Left lung (tissue), 14 donors: Measurements from ENCODE around the gene SOD1. TPM values are rescaled to one million over a fixed set of nuclear protein-coding genes. Genes with fewer than 3 reads are reported as not detected.

Source experiments
- ATAC-seq: fragments of 200-7000 bp; cut with Tn5 transposase; one replicate; pipeline ENCODE4 v1.9.1; 2020; ENCODE audit warnings: moderate library complexity
- DNase-seq, 4 donors: peaks; one replicate each; pipeline ENCODE4 v3.0.0-alpha.2; 2013 to 2020
- H3K27ac ChIP-seq, 2 donors: fragments of 200-600 bp; sonication (generic) in 1 of 2; one replicate each; pipeline versions ENCODE4 v1.5.0 to v1.8.0; 2020 to 2021
- H3K27me3 ChIP-seq, 2 donors: fragments of 200-600 bp; sonication (generic) in 1 of 2; one replicate each; pipeline versions ENCODE4 v1.5.0 to v1.8.0; 2020 to 2021
- H3K36me3 ChIP-seq, 2 donors: fragments of 200-600 bp; sonication (generic) in 1 of 2; one replicate each; pipeline versions ENCODE4 v1.5.0 to v1.8.0; 2020 to 2021
- H3K4me1 ChIP-seq, 2 donors: fragments of 200-600 bp; one replicate each; pipeline ENCODE4 v1.8.0; 2021
- H3K4me3 ChIP-seq, 2 donors: fragments of 200-600 bp; sonication (generic) in 1 of 2; one replicate each; pipeline versions ENCODE4 v1.5.0 to v1.8.0; 2020 to 2021; ENCODE audit warnings: mild to moderate bottlenecking in 1 of 2
- H3K9me3 ChIP-seq, 2 donors: fragments of 200-600 bp; sonication (generic) in 1 of 2; one replicate each; pipeline versions ENCODE4 v1.5.0 to v1.8.0; 2020 to 2021
- intact Hi-C, 2 donors: fragments of 100-400 bp; cut with DNase I; formaldehyde crosslinking; loops; one replicate each; pipeline versions ENCODE4 v1.11.2 to v1.14.2; 2022
- long read RNA-seq, 12 donors: library from polyadenylated mRNA in 2 of 12; unstranded in 2 of 12; transcript quantifications; one replicate each; pipeline ENCODE4 v2.0.0 and lab custom pipeline, GENCODE V29; 2019 to 2026
- polyA plus RNA-seq, 6 donors: library from polyadenylated mRNA; unstranded; fragments of 120-200 nt; gene quantifications; one replicate each; pipeline ENCODE4 v1.2.1, GENCODE V29; 2013; ENCODE audit not compliant: insufficient read length in 6 of 6
- total RNA-seq, 2 donors: library from RNA; stranded (reverse); fragmentation: NEBNext Ultra II Directional; extraction: Animal tissue kit (Norgen Biotek cat#: 25700); gene quantifications; one replicate each; pipeline ENCODE4 v1.2.1, GENCODE V29; 2021
- TF ChIP-seq, protein P1 (sequence below), 2 donors: fragments of 200-600 bp; sonication (generic) in 1 of 2; IDR thresholded peaks; one replicate each; pipeline versions ENCODE4 v1.5.0 to v1.8.0; 2021; ENCODE audit warnings: antibody characterized with exemption in 2 of 2
- donor health status: DM: no; HTN: yes; CAD: no.
- donor health status: DM: no; HTN: no; CAD: no.

SOD1 gene
- 100 to 1,000 TPM; 142 to 158 TPM for total RNA-seq
- polyA plus RNA-seq, result 100 to 1,000 TPM; 211 to 227 (median 220) TPM
- long read RNA-seq, donor 1, transcript SOD1-201 (5 exons, 966 nt), result major isoform, 300 of 362 reads
- long read RNA-seq, donor 1, partial matches to known transcripts, result 38 of 362 reads
- long read RNA-seq, donor 1, other reads (novel, unspliced or antisense), result 24 of 362 reads
- long read RNA-seq, donor 2, transcript SOD1-201 (5 exons, 966 nt), result major isoform, 200 of 313 reads
- long read RNA-seq, donor 2, partial matches to known transcripts, result 98 of 313 reads
- long read RNA-seq, donor 2, other reads (novel, unspliced or antisense), result 15 of 313 reads
- long read RNA-seq, donor 3, transcript SOD1-201 (5 exons, 966 nt), result major isoform, 275 of 317 reads
- long read RNA-seq, donor 3, partial matches to known transcripts, result 29 of 317 reads
- long read RNA-seq, donor 3, other reads (novel, unspliced or antisense), result 12 of 317 reads
- long read RNA-seq, donor 4, transcript SOD1-201 (5 exons, 966 nt), result major isoform, 243 of 283 reads
- long read RNA-seq, donor 4, partial matches to known transcripts, result 16 of 283 reads
- long read RNA-seq, donor 4, other reads (novel, unspliced or antisense), result 24 of 283 reads
- long read RNA-seq, donor 5, transcript SOD1-201 (5 exons, 966 nt), result major isoform, 226 of 296 reads
- long read RNA-seq, donor 5, partial matches to known transcripts, result 50 of 296 reads
- long read RNA-seq, donor 5, other reads (novel, unspliced or antisense), result 20 of 296 reads
- long read RNA-seq, donor 6, transcript SOD1-201 (5 exons, 966 nt), result major isoform, 276 of 345 reads
- long read RNA-seq, donor 6, partial matches to known transcripts, result 45 of 345 reads
- long read RNA-seq, donor 6, other reads (novel, unspliced or antisense), result 23 of 345 reads
- long read RNA-seq, donor 7, transcript SOD1-201 (5 exons, 966 nt), result major isoform, 170 of 202 reads
- long read RNA-seq, donor 7, partial matches to known transcripts, result 23 of 202 reads
- long read RNA-seq, donor 7, other reads (novel, unspliced or antisense), result 8 of 202 reads
- long read RNA-seq, donor 8, transcript SOD1-201 (5 exons, 966 nt), result major isoform, 117 of 142 reads
- long read RNA-seq, donor 8, partial matches to known transcripts, result 25 of 142 reads
- long read RNA-seq, donor 8, other reads (novel, unspliced or antisense), result 0 of 142 reads
- long read RNA-seq, donor 9, partial matches to known transcripts, result 0 of 1 reads
- long read RNA-seq, donor 9, other reads (novel, unspliced or antisense), result 0 of 1 reads
- long read RNA-seq, donor 10, transcript SOD1-201 (5 exons, 966 nt), result major isoform, 240 of 255 reads
- long read RNA-seq, donor 10, partial matches to known transcripts, result 5 of 255 reads
- long read RNA-seq, donor 10, other reads (novel, unspliced or antisense), result 10 of 255 reads
- long read RNA-seq, donor 11, transcript SOD1-201 (5 exons, 966 nt), result major isoform, 351 of 469 reads
- long read RNA-seq, donor 11, partial matches to known transcripts, result 72 of 469 reads
- long read RNA-seq, donor 11, other reads (novel, unspliced or antisense), result 43 of 469 reads
- long read RNA-seq, donor 12, transcript SOD1-201 (5 exons, 966 nt), result major isoform, 139 of 184 reads
- long read RNA-seq, donor 12, partial matches to known transcripts, result 33 of 184 reads
- long read RNA-seq, donor 12, other reads (novel, unspliced or antisense), result 11 of 184 reads

GRCh38 chr21:31659536-31660258, at the start of gene SOD1:
SOD1 (plus strand) TSS chr21:31659693; CDS start chr21:31659770, 77 bp downstream.
- H3K36me3 ChIP-seq, result peaks cover 0 to 9% of the 10 kb centered on the region in 2 donors
- ATAC-seq (peak; percentile 98), DNase-seq (peak; percentile 92 to 97 (median 95))
- intact Hi-C loops, result no loop called here
- peak within 1 kb of the TSS; percentile 63 to 76 for H3K4me3 ChIP-seq
- H3K4me1 ChIP-seq, result peaks cover 6 to 30% of the 10 kb centered on the region in 2 donors
- TF ChIP-seq, protein P1, sequence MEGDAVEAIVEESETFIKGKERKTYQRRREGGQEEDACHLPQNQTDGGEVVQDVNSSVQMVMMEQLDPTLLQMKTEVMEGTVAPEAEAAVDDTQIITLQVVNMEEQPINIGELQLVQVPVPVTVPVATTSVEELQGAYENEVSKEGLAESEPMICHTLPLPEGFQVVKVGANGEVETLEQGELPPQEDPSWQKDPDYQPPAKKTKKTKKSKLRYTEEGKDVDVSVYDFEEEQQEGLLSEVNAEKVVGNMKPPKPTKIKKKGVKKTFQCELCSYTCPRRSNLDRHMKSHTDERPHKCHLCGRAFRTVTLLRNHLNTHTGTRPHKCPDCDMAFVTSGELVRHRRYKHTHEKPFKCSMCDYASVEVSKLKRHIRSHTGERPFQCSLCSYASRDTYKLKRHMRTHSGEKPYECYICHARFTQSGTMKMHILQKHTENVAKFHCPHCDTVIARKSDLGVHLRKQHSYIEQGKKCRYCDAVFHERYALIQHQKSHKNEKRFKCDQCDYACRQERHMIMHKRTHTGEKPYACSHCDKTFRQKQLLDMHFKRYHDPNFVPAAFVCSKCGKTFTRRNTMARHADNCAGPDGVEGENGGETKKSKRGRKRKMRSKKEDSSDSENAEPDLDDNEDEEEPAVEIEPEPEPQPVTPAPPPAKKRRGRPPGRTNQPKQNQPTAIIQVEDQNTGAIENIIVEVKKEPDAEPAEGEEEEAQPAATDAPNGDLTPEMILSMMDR (IDR thresholded peaks at IDR 0.05), result no peak
- H3K9me3 ChIP-seq, result no peaks in the 10 kb centered on the region
- peak within 1 kb of the TSS; percentile 79 to 85 for H3K27ac ChIP-seq
- no peaks in the 10 kb centered on the region for H3K27me3 ChIP-seq

DNA sequence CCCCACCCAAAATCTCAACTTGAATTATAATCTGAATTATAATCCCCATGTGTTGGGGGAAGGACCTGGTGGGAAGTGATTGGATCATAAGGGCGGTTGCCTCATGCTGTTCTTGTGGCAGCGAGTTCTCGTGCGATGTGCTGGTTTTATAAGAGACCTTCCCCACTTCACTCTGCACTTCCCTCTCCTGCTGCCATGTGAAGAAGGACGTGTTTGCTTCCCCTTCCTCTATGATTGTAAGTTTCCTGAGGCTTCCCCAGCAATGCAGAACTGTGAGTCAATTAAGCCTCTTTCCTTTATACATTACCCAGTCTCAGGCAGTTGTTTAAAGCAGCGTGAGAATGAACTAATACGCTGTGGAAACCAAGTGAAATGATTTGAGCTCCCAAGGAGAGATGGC, 48.0 kb upstream of the SOD1 start:
- no peaks in the 10 kb centered on the region for H3K4me1 ChIP-seq
- no peaks in the 10 kb centered on the region for H3K36me3 ChIP-seq
- peaks cover 0 to 10% of the 10 kb centered on the region in 2 donors for H3K9me3 ChIP-seq
- H3K27me3 ChIP-seq, result peaks cover 0 to 13% of the 10 kb centered on the region in 2 donors
- no peak for ATAC-seq
- H3K27ac ChIP-seq, result no peak overlapping the region
- intact Hi-C loops, result no loop called here
- H3K4me3 ChIP-seq, result no peak overlapping the region
- TF ChIP-seq, protein P1 (IDR thresholded peaks at IDR 0.05), result no peak
- no peak for DNase-seq

GRCh38 chr21:31612894-31613785, 46.4 kb upstream of the SOD1 start:
- no peaks in the 10 kb centered on the region for H3K4me1 ChIP-seq
- no peaks in the 10 kb centered on the region for H3K36me3 ChIP-seq
- no peak for DNase-seq
- H3K27me3 ChIP-seq, result peaks cover 0 to 13% of the 10 kb centered on the region in 2 donors
- peaks cover 0 to 10% of the 10 kb centered on the region in 2 donors for H3K9me3 ChIP-seq
- intact Hi-C loops, result no loop called here
- H3K4me3 ChIP-seq, result no peak overlapping the region
- no peak overlapping the region for H3K27ac ChIP-seq
- TF ChIP-seq, protein P1 (IDR thresholded peaks at IDR 0.05), result no peak
- peak; percentile 31 for ATAC-seq
